GM23338 (cell line): Measurements from ENCODE around the gene CD163. TPM values are rescaled to one million over a fixed set of nuclear protein-coding genes. Genes with fewer than 3 reads are reported as not detected.

Source experiments
- ATAC-seq: fragments of 200-7000 bp; cut with Tn5 transposase; 3 replicates; pipeline ENCODE4 v1.9.1; 2020
- DNase-seq: peaks from one replicate; pipeline ENCODE4 v3.0.0-alpha.2; 2015; ENCODE audit warnings: low spot score
- H2AFZ ChIP-seq: fragments of 200-600 bp; sonication (generic); 2 replicates; pipeline ENCODE4 v1.8.0; 2016; ENCODE audit warnings: antibody characterized with exemption, mild to moderate bottlenecking, moderate library complexity
- H3F3A ChIP-seq: fragments of 200-600 bp; sonication (generic); replicated peaks from 2 replicates; pipeline ENCODE4 v1.8.0; 2017; ENCODE audit warnings: antibody characterized with exemption, mixed run types, low read depth
- H3K27ac ChIP-seq: fragments of 200-600 bp; sonication (generic); 2 replicates; pipeline ENCODE4 v1.6.1; 2016; ENCODE audit warnings: low read depth
- H3K27me3 ChIP-seq: fragments of 200-600 bp; sonication (generic); 2 replicates; pipeline ENCODE4 v1.8.0; 2016; ENCODE audit warnings: mild to moderate bottlenecking, mixed run types, moderate library complexity; ENCODE audit not compliant: insufficient read depth
- H3K36me3 ChIP-seq: fragments of 200-600 bp; sonication (generic); 2 replicates; pipeline ENCODE4 v1.8.0; 2016; ENCODE audit warnings: mild to moderate bottlenecking; ENCODE audit not compliant: insufficient read depth
- H3K4me1 ChIP-seq: fragments of 200-600 bp; sonication (generic); 2 replicates; pipeline ENCODE4 v1.8.0; 2016; ENCODE audit warnings: mild to moderate bottlenecking, moderate library complexity; ENCODE audit not compliant: insufficient read depth
- H3K4me2 ChIP-seq: fragments of 200-600 bp; sonication (generic); 2 replicates; pipeline ENCODE4 v1.7.1; 2017; ENCODE audit warnings: mixed run types
- H3K4me3 ChIP-seq: fragments of 200-600 bp; sonication (generic); 2 replicates; pipeline ENCODE4 v1.6.1; 2016; ENCODE audit warnings: mixed run types
- H3K79me2 ChIP-seq: fragments of 200-600 bp; sonication (generic); replicated peaks from 2 replicates; pipeline ENCODE4 v1.8.0; 2017; ENCODE audit warnings: mild to moderate bottlenecking; ENCODE audit not compliant: insufficient read depth
- H3K9me2 ChIP-seq: fragments of 200-600 bp; sonication (generic); 2 replicates; pipeline ENCODE4 v1.8.0; 2017; ENCODE audit not compliant: insufficient read depth
- H4K20me1 ChIP-seq: fragments of 200-600 bp; sonication (generic); replicated peaks from 2 replicates; pipeline ENCODE4 v1.8.0; 2017; ENCODE audit warnings: mild to moderate bottlenecking; ENCODE audit not compliant: insufficient read depth
- H3K27ac Mint-ChIP-seq: 2 replicates; pipeline ENCODE4 v1.8.0; 2020; ENCODE audit warnings: inconsistent platforms, mild to moderate bottlenecking, moderate library complexity, mixed read lengths
- H3K27me3 Mint-ChIP-seq: 3 replicates; pipeline ENCODE4 v1.8.0; 2022; ENCODE audit warnings: low read depth, mild to moderate bottlenecking, moderate library complexity, mixed read lengths, inconsistent platforms; ENCODE audit not compliant: insufficient read depth, poor library complexity
- H3K36me3 Mint-ChIP-seq: 3 replicates; pipeline ENCODE4 v1.8.0; 2021; ENCODE audit warnings: low read depth, mild to moderate bottlenecking, inconsistent platforms, moderate library complexity, mixed read lengths
- H3K4me1 Mint-ChIP-seq: 3 replicates; pipeline ENCODE4 v1.8.0; 2020; ENCODE audit warnings: mild to moderate bottlenecking, inconsistent platforms, mixed read lengths
- H3K4me3 Mint-ChIP-seq: 3 replicates; pipeline ENCODE4 v1.8.0; 2021; ENCODE audit warnings: moderate library complexity, mild to moderate bottlenecking, inconsistent platforms, mixed read lengths
- H3K9me3 Mint-ChIP-seq: 3 replicates; pipeline ENCODE4 v1.8.0; 2020; ENCODE audit warnings: moderate library complexity, mild to moderate bottlenecking, inconsistent platforms, mixed read lengths
- CREB1 ChIP-seq: fragments of 250-450 bp; sonication (Bioruptor Pico); IDR thresholded peaks from 2 replicates; pipeline ENCODE4 v1.5.0; 2020; ENCODE audit warnings: low read depth, mild to moderate bottlenecking, moderate library complexity
- CTCF ChIP-seq, 2 experiments: fragments of 200-600 bp in 1 of 2; sonication (generic) in 1 of 2; conservative IDR thresholded peaks; 2 replicates each; pipeline versions ENCODE4 v1.5.1 to v1.6.1; 2016 to 2017; ENCODE audit warnings: antibody characterized with exemption in 2 of 2, low read depth in 2 of 2, mild to moderate bottlenecking in 2 of 2, moderate library complexity in 1 of 2
- ETS1 ChIP-seq: IDR thresholded peaks from 2 replicates; pipeline ENCODE4 v1.6.1; 2016; ENCODE audit warnings: antibody characterized with exemption
- EZH2 ChIP-seq: fragments of 200-600 bp; sonication (generic); IDR thresholded peaks from one replicate; pipeline ENCODE4 v1.8.0; 2017; ENCODE audit warnings: antibody characterized with exemption, mild to moderate bottlenecking, low read depth; ENCODE audit not compliant: unreplicated experiment
- EZH2phosphoT487 ChIP-seq: fragments of 200-600 bp; sonication (generic); IDR thresholded peaks from one replicate; pipeline ENCODE4 v1.8.1; 2018; ENCODE audit warnings: antibody characterized with exemption; ENCODE audit not compliant: unreplicated experiment
- JUNB ChIP-seq: IDR thresholded peaks from one replicate; pipeline ENCODE4 v1.6.1; 2016; ENCODE audit warnings: antibody characterized with exemption; ENCODE audit not compliant: unreplicated experiment
- NANOG ChIP-seq: IDR thresholded peaks from 2 replicates; pipeline ENCODE4 v1.6.1; 2016; ENCODE audit warnings: antibody characterized with exemption, borderline replicate concordance
- POLR2AphosphoS5 ChIP-seq: IDR thresholded peaks from 2 replicates; pipeline ENCODE4 v1.6.1; 2016; ENCODE audit warnings: antibody characterized with exemption, low read depth
- REST ChIP-seq: IDR thresholded peaks from one replicate; pipeline ENCODE4 v1.6.1; 2018; ENCODE audit warnings: antibody characterized with exemption; ENCODE audit not compliant: unreplicated experiment
- STAT1 ChIP-seq: IDR thresholded peaks from one replicate; pipeline ENCODE4 v1.6.1; 2016; ENCODE audit warnings: antibody characterized with exemption; ENCODE audit not compliant: unreplicated experiment
- ZNF114 ChIP-seq: fragments of 250-450 bp; sonication (Bioruptor Pico); IDR thresholded peaks from 2 replicates; pipeline ENCODE4 v1.5.0; 2020; ENCODE audit warnings: mild to moderate bottlenecking, moderate library complexity
- ZNF331 ChIP-seq: fragments of 250-450 bp; sonication (Bioruptor Pico); IDR thresholded peaks from 2 replicates; pipeline ENCODE4 v1.5.0; 2020; ENCODE audit warnings: low read depth, mild to moderate bottlenecking, moderate library complexity
- ZNF462 ChIP-seq: fragments of 250-450 bp; sonication (Bioruptor Pico); IDR thresholded peaks from 2 replicates; pipeline ENCODE4 v1.5.0; 2020; ENCODE audit warnings: mild to moderate bottlenecking, moderate library complexity
- polyA plus RNA-seq: library from polyadenylated mRNA; unstranded; fragments of >200 nt; fragmentation: Nextera tagmentation; extraction: Ambion mirVana; gene quantifications from 2 replicates; pipeline ENCODE4 v1.2.1, GENCODE V29; 2016
- total RNA-seq: library from RNA; depleted of rRNA; stranded (reverse); fragments of >200 nt; shearing (Covaris generic); gene quantifications from 2 replicates; pipeline ENCODE4 v1.2.3, GENCODE V29; 2014

Gene CD163
- total and polyA plus RNA-seq, 2 experiments from 2014 or later = not detected

- no peak within 1 kb of the TSS for H3K4me3 Mint-ChIP-seq
- H2AFZ ChIP-seq = no peak within 1 kb of the TSS
These were observed 59.5 kb downstream of the CD163 start, which contains the start of gene CD163L1 for GRCh38 chr12:7444076-7444475. Gene CD163L1 (minus strand): TSS chr12:7444153. CDS start chr12:7444127, 26 bp downstream.

More at GRCh38 chr12:7444076-7444475, 59.5 kb downstream of the CD163 start, which contains the start of gene CD163L1:
- peaks cover 12% of the 10 kb centered on the region for H3K9me3 Mint-ChIP-seq
- Histone ChIP-seq H3K4me3 (no peak within 1 kb of the TSS), H3K27ac (no peak within 1 kb of the TSS), H3K4me2 (no peak within 1 kb of the TSS), H3K4me1 (no peaks in the 10 kb centered on the region; the same call in 1 of the 2 replicates), H4K20me1 (no peaks in the 10 kb centered on the region), H3K27me3 (no peaks in the 10 kb centered on the region), H3F3A (peaks cover 12% of the 10 kb centered on the region; the same call in 1 of the 2 replicates), H3K79me2 (no peaks in the 10 kb centered on the region), H3K36me3 (no peaks in the 10 kb centered on the region), H3K9me2 (no peaks in the 10 kb centered on the region)
- peaks cover 9% of the 10 kb centered on the region for H3K27me3 Mint-ChIP-seq
- H3K27ac Mint-ChIP-seq = no peak within 1 kb of the TSS
- peaks cover 5% of the 10 kb centered on the region; the same call in 1 of the 3 replicates for H3K4me1 Mint-ChIP-seq
- no peak for ATAC-seq
- no peak for DNase-seq
- H3K36me3 Mint-ChIP-seq = peaks cover 9% of the 10 kb centered on the region
- no peak for TF ChIP-seq CREB1 (CRISPR knock-in tag)
- no peak for TF ChIP-seq ZNF331
- TF ChIP-seq REST = no peak
- TF ChIP-seq CTCF (conservative IDR thresholded peaks at IDR 0.05; ENCODE audit: low read depth in 2 of 2) = no peak
- TF ChIP-seq STAT1 = no peak
- no peak for TF ChIP-seq EZH2phosphoT487
- TF ChIP-seq ETS1 = no peak
- TF ChIP-seq NANOG = no peak
- no peak for TF ChIP-seq ZNF462 (CRISPR knock-in tag)
- TF ChIP-seq POLR2AphosphoS5 = no peak
- no peak for TF ChIP-seq EZH2
- no peak for TF ChIP-seq JUNB
- TF ChIP-seq ZNF114 (CRISPR knock-in tag) = no peak
